Stimulated activated CD8-positive, alpha-beta memory T cell treated with anti-CD3 and anti-CD28 coated beads, Interleukin-4, amount 100 ng/mL, for 24 hours (primary cell): ENCODE data around the gene ILDR1.
"Not testable (repeated sequence)": the region's sequence is repeated elsewhere in the genome, so short reads cannot be mapped to it uniquely, and the experiment has no call there.

Experiments
- DNase-seq: peaks from one replicate; pipeline ENCODE4 v3.0.0-alpha.2; 2020; ENCODE audit warnings: low read depth

The ILDR1 gene

DNA sequence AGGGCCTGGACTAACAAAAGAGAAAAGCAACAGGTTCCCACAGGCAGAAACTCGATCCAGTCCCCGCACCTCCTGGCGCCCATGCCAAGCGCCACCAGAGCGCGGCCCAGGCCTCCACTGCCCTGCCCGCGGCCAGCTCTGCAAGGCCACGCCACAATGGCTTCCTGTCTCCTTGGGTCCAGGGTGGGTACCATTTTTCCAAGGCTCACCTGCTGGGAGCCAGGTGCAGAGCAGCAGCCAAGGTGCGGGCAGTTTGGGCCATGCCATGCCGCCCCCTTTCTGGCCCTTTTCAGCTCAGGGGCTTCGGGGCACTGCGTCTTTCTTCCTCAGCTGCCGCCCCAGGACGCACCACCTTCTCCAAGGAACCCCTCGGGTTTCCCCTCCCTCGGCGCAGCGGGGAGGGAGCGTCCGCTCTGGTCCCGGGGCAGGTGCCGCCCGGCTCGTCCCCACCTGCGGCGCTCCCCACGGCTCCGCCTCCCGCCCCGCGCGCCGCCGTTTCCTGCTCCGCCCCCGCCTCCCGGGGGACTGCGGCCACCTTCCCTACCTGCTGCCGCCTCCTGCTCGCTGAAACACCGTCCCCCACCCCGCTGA, at the start of gene ILDR1:
Gene ILDR1 (minus strand): TSS at position 437 of the 591 bp plus-strand sequence. CDS start 170 bp downstream, at position 267.
- no peak for DNase-seq

DNA sequence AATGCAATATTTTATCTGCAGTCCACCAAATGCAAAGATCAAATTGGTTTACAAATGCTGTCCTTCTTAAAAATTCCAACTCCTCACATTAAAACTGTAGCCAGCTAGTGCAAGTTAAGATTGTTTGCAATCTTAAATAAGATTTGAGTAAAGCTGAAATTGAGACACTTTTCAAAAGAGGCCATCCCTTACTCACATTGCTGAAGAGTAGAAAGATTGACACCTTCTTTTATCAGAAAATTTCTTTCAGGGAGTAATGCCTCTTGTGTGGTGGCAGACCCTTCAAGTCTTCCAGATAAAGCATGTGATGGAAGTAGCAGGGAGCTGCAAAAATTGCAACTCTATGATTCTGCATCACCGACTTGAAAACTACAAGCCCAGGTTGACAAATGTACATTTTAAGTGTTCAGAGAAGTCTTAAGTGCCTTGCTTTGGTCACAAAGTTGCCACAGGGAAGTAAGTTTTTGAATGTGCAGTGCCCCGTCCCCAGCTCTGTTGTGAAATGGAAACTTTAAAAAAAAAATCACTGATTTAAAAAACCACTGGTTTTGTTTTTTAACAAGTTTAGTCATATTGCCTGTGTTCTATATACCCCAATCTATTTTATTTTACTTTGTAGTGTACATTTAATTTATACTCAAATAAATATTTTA, 45.7 kb upstream of the ILDR1 start:
- no peak for DNase-seq

- DNase-seq, result no peak
Measured at GRCh38 chr3:122067214-122067550, 45.1 kb upstream of the ILDR1 start.

- DNase-seq, result no peak
Measured at GRCh38 chr3:122066331-122067213, 44.5 kb upstream of the ILDR1 start.

GRCh38 chr3:122064326-122064725, 42.3 kb upstream of the ILDR1 start:
- no peak for DNase-seq

DNA sequence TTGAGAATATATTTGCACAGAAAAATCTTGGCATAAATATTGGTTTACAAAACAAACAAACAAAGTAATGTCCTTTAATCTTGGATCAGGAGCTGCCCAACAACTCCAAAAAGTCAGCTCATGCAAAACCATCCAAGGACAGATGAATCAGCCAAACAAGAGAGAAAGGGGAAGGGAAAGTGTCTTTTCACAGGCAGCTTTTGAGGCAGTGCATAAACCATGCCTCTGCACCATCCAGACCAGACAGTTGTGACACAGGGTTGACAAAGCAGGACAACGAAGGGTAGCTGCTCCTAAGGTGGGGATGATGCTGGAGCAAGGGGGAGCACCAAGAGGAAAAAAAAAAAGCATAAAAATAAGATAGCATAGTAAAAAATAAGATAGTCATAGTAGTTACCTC, 41.9 kb upstream of the ILDR1 start:
- no peak for DNase-seq

GRCh38 chr3:122060040-122060698, 38.1 kb upstream of the ILDR1 start:
- DNase-seq, result no peak

GRCh38 chr3:122058294-122058693, 36.2 kb upstream of the ILDR1 start:
- DNase-seq, result no peak

- DNase-seq, result no peak
Measured at GRCh38 chr3:122057671-122058070, 35.6 kb upstream of the ILDR1 start.

GRCh38 chr3:122055215-122055614, 33.2 kb upstream of the ILDR1 start, which contains the start of gene CD86:
CD86 (plus strand) TSS chr3:122055362; CDS start chr3:122055490, 128 bp downstream.
- no peak for DNase-seq

- DNase-seq, result no peak
Measured at GRCh38 chr3:122052968-122053367, 30.9 kb upstream of the ILDR1 start.

GRCh38 chr3:122047773-122048172, 25.7 kb upstream of the ILDR1 start:
- not testable (repeated sequence) for DNase-seq

DNA sequence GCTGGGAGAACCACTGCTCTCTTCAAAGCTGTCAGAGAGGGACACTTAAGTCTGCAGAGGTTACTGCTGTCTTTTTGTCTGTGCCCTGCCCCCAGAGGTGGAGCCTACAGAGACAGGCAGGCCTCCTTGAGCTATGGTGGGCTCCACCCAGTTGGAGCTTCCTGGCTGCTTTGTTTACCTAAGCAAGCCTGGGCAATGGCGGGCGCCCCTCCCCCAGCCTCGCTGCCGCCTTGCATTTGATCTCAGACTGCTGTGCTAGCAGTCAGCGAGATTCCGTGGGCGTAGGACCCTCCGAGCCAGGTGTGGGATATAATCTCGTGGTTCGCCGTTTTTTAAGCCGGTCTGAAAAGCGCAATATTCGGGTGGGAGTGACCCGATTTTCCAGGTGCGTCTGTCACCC, 25.2 kb upstream of the ILDR1 start:
- DNase-seq, result not testable (repeated sequence)

DNA sequence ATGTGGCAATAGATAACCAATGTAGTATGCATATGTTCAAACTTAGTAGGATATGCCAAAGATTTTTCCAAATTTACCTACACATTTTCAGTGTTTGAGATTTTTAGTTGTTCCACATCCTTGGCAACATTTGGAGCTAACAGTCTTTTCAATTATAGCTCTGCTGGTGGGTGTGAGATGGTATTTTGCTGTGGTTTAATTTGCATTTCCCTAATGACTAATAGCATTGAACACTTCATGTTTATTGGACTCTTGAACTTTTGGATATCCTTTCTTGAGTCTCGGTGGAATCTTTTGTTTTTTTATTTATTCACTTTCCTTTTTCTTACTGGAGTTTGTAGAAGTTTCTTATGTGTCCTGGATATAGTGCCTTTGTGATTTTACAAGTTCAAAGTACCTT, 11.0 kb upstream of the ILDR1 start:
- no peak for DNase-seq

DNA sequence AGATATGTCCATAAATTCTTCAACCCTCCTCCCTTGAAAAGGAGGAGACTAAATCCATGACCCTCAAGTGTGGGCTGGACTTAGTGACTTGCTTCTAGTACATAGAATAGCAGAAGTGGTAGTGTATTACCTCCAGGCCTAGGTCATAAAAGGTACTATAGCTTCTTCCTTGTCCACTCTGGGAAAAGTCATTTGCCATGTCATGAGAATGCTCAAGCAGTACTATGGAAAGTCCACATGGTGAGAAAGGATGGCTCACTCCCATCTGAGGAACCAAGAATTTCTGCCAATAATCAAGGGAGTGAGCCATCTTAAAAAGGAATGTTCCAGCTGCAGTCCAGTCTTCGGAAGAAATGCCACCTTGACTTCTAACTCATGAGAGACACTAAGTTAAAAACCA, 10.5 kb upstream of the ILDR1 start:
- no peak for DNase-seq

GRCh38 chr3:122031123-122031468, 9.0 kb upstream of the ILDR1 start:
- DNase-seq, result no peak

DNA sequence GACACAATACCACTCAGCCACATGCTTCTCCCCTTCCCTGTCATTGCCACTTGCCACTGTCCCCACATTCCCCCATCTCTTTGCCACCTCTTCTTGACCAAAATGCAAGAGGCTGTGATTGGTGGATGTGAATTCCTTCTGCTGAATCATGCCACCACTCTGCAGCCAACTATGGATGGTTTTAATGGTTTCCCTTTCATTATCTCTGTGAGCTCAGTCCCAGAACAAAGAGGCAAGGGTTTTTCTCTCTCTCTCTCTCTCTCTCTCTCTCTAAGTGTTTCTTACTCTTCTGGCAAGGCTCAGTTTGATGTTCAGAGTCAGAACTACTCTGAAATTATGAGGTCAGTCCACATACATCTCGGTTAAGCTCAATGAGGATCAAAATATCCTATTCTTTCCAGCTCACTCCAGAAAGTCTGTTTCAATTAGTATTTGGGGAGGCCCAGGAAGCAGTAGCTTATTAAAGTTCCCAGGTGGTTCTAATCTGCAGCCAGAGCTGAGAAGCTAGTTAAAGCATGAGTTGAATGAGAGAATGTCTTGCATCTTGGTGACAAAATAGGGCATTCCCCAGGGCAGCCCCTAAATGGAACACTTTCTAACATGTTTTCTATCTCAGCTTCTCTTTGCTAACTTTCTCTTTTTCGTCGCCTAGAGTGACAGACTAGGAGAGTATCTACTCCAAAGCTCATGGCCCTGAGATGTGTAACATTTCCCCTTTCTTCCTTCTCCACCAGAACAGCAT, 8.5 kb upstream of the ILDR1 start:
- DNase-seq, result no peak

DNA sequence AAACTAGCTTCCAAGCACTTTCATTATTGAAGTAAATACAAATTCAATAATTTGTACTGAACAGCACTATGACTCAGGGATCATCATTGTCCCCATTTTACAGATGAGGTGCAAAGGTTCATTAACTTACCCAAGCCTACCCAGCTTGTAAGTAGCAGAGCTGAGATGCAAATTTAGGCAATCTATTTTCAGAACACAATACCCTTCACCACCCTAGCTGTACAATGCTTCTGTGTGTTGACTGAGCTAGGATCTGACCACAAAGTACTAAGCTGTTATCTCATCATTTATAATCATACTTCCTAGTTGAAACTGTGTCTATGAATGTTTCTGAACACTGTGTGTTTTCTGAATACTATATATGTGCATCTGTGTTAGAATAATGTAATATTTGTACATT, 3.2 kb upstream of the ILDR1 start:
- DNase-seq, result no peak

GRCh38 chr3:122024800-122025199, 2.8 kb upstream of the ILDR1 start:
- no peak for DNase-seq

- no peak for DNase-seq
Measured at GRCh38 chr3:122023335-122023910, 1.4 kb upstream of the ILDR1 start.

DNA sequence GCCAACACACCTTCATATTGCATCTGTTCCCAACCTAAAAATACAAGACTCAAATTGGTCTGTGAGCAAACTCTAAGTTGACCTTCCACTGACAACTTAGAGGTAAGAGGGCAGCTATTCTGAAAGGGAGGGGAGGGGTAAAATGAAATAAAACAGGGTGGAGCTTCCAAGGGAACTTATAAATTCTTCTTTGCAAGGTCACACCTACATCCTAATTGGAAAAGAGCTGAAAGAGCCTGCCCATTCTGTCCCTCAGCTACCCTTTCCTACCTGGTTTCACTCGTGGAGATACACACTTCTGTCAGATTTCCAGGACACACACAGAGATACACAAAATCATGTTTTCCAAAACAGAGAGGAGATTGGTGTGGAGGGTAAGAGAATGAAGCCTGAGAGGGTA, 1.0 kb downstream of the ILDR1 start:
- DNase-seq, result no peak

- no peak for DNase-seq
Measured at GRCh38 chr3:122019493-122019892, 2.6 kb downstream of the ILDR1 start.
